ENCODE data around the gene ANKZF1.

Gene ANKZF1

DNA sequence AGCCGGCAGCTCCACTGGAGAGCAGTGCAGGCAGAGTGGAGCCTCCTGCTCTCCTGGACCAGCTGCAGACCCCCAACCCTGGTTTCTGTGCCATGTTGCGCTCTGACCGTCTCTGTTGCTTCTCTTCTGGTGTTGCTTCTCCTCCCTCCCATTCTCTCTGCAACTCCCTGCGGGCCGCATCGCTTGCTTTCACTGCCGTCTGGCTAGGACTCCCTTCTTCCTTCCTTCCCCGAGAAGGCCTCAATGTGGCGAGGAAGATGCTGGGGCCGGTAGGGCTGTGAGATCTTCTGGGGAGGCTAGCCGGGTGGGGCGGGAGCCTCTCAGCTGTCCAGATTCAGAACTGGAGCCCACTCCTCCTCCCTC is 55.7 kb downstream of the ANKZF1 start:
- DNase-seq = no peak

DNA sequence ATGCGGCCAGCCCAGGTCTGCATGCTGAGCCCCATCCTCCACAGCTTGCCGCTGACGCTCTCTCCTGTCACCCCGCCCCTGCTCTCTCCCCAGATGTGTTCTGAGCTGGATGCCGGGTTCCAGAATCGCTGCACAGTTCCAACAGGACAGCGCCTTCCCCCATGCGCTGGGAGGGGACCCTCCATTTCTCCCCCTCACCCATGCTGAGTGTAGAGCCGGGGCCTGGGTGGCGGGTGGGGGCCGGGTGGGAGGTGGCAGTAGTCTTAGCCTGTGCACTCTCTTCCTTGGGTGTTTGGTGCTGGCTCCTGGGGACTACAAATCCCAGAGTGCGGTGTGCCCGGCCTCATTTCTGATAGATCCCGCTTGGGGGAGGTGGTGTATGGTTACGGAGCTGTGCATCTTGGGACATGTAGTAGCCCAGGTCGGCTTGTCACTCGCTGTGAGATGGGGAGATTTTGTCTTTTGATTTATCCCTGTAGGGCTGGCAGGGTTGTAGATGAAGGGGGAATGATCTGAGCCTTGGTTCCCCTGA is 56.4 kb downstream of the ANKZF1 start:
- DNase-seq = no peak
